Chondrocyte (in vitro differentiated cells): ENCODE data around the gene DGKA. TPM values are rescaled to one million over a fixed set of nuclear protein-coding genes. Genes with fewer than 3 reads are reported as not detected.
"Not testable (repeated sequence)": the region's sequence is repeated elsewhere in the genome, so short reads cannot be mapped to it uniquely, and the experiment has no call there.

Experiments
- DNase-seq: peaks from one replicate; pipeline ENCODE4 v3.0.0; 2021; ENCODE audit warnings: mixed read lengths, low spot score
- H3K27ac Mint-ChIP-seq: one replicate; pipeline ENCODE4 v1.8.0; 2021; ENCODE audit warnings: mild to moderate bottlenecking, moderate library complexity, mixed read lengths; ENCODE audit not compliant: unreplicated experiment
- H3K27me3 Mint-ChIP-seq: 2 replicates; pipeline ENCODE4 v1.8.0; 2021; ENCODE audit warnings: low read depth, mixed read lengths
- H3K36me3 Mint-ChIP-seq: 2 replicates; pipeline ENCODE4 v1.8.0; 2021; ENCODE audit warnings: low read depth, mixed read lengths
- H3K4me1 Mint-ChIP-seq: 2 replicates; pipeline ENCODE4 v1.8.0; 2021; ENCODE audit warnings: low read depth, mild to moderate bottlenecking, mixed read lengths
- H3K4me3 Mint-ChIP-seq: one replicate; pipeline ENCODE4 v1.8.0; 2021; ENCODE audit warnings: mild to moderate bottlenecking, moderate library complexity, mixed read lengths; ENCODE audit not compliant: unreplicated experiment
- H3K9me3 Mint-ChIP-seq: 2 replicates; pipeline ENCODE4 v1.8.0; 2021; ENCODE audit warnings: low read depth, mixed read lengths
- CTCF ChIP-seq: fragments of 200-600 bp; sonication (generic); IDR thresholded peaks from 2 replicates; pipeline ENCODE4 v1.5.0; 2021; ENCODE audit warnings: antibody characterized with exemption, mild to moderate bottlenecking, moderate library complexity
- total RNA-seq: library from RNA; stranded (reverse); gene quantifications from 3 replicates; pipeline ENCODE4 v1.2.1, GENCODE V29; 2021

Gene DGKA
- total RNA-seq, 1 donor from 2014 or later = 66.4 TPM

- DNase-seq = no peak
- no peaks in the 10 kb centered on the region for H3K27me3 Mint-ChIP-seq
- TF ChIP-seq CTCF = no peak
- peaks cover 27% of the 10 kb centered on the region for H3K36me3 Mint-ChIP-seq
- no peak overlapping the region for H3K4me3 Mint-ChIP-seq
- no peaks in the 10 kb centered on the region for H3K9me3 Mint-ChIP-seq
- H3K27ac Mint-ChIP-seq = no peak overlapping the region
- H3K4me1 Mint-ChIP-seq = peaks cover 22% of the 10 kb centered on the region
Observed at GRCh38 chr12:55993230-55993853, 62.4 kb downstream of the DGKA start.

GRCh38 chr12:55995366-55995765 is 64.4 kb downstream of the DGKA start:
- H3K27ac Mint-ChIP-seq = no peak overlapping the region
- TF ChIP-seq CTCF = no peak
- peaks cover 22% of the 10 kb centered on the region for H3K4me1 Mint-ChIP-seq
- no peaks in the 10 kb centered on the region for H3K9me3 Mint-ChIP-seq
- H3K4me3 Mint-ChIP-seq = no peak overlapping the region
- DNase-seq = no peak
- peaks cover 19% of the 10 kb centered on the region for H3K36me3 Mint-ChIP-seq
- H3K27me3 Mint-ChIP-seq = no peaks in the 10 kb centered on the region

GRCh38 chr12:55996201-55996714 is 65.3 kb downstream of the DGKA start:
- Mint-ChIP-seq H3K9me3 (no peaks in the 10 kb centered on the region), H3K4me3 (peak overlapping the region; percentile 93)
- DNase-seq = no peak

GRCh38 chr12:55996715-55997534 is 66.0 kb downstream of the DGKA start, which contains the start of gene SUOX:
Gene SUOX, plus strand, starts transcription at chr12:55997276. Its CDS starts 4,946 bp downstream, at chr12:56002222.
- Mint-ChIP-seq H3K27ac (peak within 1 kb of the TSS; percentile 92), H3K4me3 (peak within 1 kb of the TSS; percentile 93), H3K27me3 (no peaks in the 10 kb centered on the region), H3K4me1 (peaks cover 30% of the 10 kb centered on the region), H3K36me3 (peaks cover 11% of the 10 kb centered on the region), H3K9me3 (no peaks in the 10 kb centered on the region)
- TF ChIP-seq CTCF = no peak
- peak; percentile 99 for DNase-seq

More at GRCh38 chr12:55996201-55996714, 65.3 kb downstream of the DGKA start:
- H3K36me3 Mint-ChIP-seq = peaks cover 13% of the 10 kb centered on the region
- H3K27ac Mint-ChIP-seq = peak overlapping the region; percentile 92
- TF ChIP-seq CTCF = peak; percentile 93
- peaks cover 24% of the 10 kb centered on the region for H3K4me1 Mint-ChIP-seq
- H3K27me3 Mint-ChIP-seq = no peaks in the 10 kb centered on the region

GRCh38 chr12:55997535-55997859 is 66.5 kb downstream of the DGKA start:
- peaks cover 30% of the 10 kb centered on the region for H3K4me1 Mint-ChIP-seq
- H3K36me3 Mint-ChIP-seq = peaks cover 5% of the 10 kb centered on the region
- no peak for DNase-seq
- H3K9me3 Mint-ChIP-seq = no peaks in the 10 kb centered on the region
- no peak for TF ChIP-seq CTCF
- H3K27me3 Mint-ChIP-seq = no peaks in the 10 kb centered on the region
- H3K27ac Mint-ChIP-seq = peak overlapping the region; percentile 84
- peak overlapping the region; percentile 93 for H3K4me3 Mint-ChIP-seq

- not testable (repeated sequence) for H3K36me3 Mint-ChIP-seq, H3K9me3 Mint-ChIP-seq, H3K27ac Mint-ChIP-seq, H3K4me3 Mint-ChIP-seq, DNase-seq, H3K27me3 Mint-ChIP-seq
- H3K4me1 Mint-ChIP-seq = peaks cover 30% of the 10 kb centered on the region
Observed at GRCh38 chr12:55999522-55999921, 68.6 kb downstream of the DGKA start.

- H3K4me3 Mint-ChIP-seq, H3K36me3 Mint-ChIP-seq, H3K27me3 Mint-ChIP-seq, DNase-seq, H3K9me3 Mint-ChIP-seq, H3K27ac Mint-ChIP-seq: not testable (repeated sequence)
- H3K4me1 Mint-ChIP-seq = peaks cover 30% of the 10 kb centered on the region
Observed at GRCh38 chr12:55999999-56000540, 69.1 kb downstream of the DGKA start.
